H1 (cell line): Measurements from ENCODE around the gene RRP1B.

Source experiments
- BCL11A ChIP-seq, 2 experiments: IDR thresholded peaks; one replicate each; pipeline ENCODE4 v1.6.1; 2011; ENCODE audit warnings: low read depth in 2 of 2, low read length in 2 of 2, mild to moderate bottlenecking in 2 of 2
- HDAC6 ChIP-seq: IDR thresholded peaks from one replicate; pipeline ENCODE4 v1.7.1; 2012; ENCODE audit warnings: low read depth, mild to moderate bottlenecking, inconsistent platforms, low read length, moderate library complexity
- MAFK ChIP-seq: IDR thresholded peaks from 2 replicates; pipeline ENCODE4 v1.6.1; 2012; ENCODE audit warnings: low read depth, mild to moderate bottlenecking, improper control_type of control experiment, low read length
- SUZ12 ChIP-seq: fragments of 200-600 bp; sonication (generic); IDR thresholded peaks from 2 replicates; pipeline ENCODE4 v1.6.1; 2012; ENCODE audit warnings: mild to moderate bottlenecking, inconsistent platforms, low read length, moderate library complexity, mixed read lengths
- TF ChIP-seq, protein P1 (sequence below), 3 experiments: IDR thresholded peaks; 1 replicate in 2 of 3; 2 replicates in 1 of 3; pipeline versions ENCODE4 v1.5.1 to v1.6.1; 2011; ENCODE audit warnings: low read length in 3 of 3, mild to moderate bottlenecking in 3 of 3, inconsistent platforms in 2 of 3, low read depth in 1 of 3, moderate library complexity in 1 of 3; ENCODE audit not compliant: insufficient read depth in 1 of 3; ENCODE audit errors: control extremely low read depth in 1 of 3
- TF ChIP-seq, protein P2 (sequence below): IDR thresholded peaks from 2 replicates; pipeline ENCODE4 v1.6.1; 2011; ENCODE audit warnings: low read length, improper control_type of control experiment

DNA sequence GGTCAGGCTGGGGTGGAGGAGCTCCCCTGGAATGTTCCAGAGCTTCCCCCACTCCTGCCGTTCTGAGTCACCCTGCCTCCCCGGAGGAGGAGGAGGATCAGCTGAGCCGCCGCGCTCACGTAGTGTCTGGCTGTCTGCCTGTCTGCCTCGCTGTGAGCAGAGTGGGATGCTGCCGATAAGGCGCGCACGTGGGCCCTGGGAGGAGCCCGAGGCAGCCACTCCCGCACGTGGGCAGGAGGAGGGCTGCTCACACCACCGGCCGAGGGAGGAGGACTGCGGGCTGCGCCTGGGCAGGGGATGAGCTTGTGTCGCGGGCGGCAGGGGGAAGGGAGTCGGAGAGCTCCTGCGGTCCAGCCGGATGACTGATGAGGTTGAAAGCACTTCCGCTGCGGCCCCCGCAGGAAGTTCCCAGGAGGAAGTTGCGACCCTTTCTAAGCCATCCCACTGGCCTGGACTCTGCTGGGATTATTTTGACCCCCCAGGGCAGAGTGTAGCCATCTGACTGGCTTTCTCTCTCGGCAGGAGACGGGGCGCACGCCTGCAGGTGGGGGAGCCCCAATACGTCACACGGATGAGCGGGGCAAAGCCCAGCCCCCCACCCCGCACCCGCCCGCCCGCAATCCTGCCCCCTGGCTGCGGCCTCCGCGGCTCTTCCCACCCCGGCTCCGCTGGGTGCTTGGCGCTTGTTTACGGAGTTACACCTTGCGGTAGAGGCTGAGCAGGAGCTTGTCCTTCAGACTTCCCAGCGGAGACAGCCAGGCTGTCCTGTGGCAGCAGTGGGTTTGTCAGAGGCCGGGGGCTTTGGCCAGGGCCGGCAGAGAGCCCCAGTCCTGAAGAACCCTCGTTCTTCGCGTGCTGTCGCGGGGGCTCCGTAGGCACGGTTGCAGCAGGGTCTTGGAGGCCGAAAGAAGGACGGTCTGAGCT lies 69.4 kb downstream of the RRP1B start:
- TF ChIP-seq, protein P1, sequence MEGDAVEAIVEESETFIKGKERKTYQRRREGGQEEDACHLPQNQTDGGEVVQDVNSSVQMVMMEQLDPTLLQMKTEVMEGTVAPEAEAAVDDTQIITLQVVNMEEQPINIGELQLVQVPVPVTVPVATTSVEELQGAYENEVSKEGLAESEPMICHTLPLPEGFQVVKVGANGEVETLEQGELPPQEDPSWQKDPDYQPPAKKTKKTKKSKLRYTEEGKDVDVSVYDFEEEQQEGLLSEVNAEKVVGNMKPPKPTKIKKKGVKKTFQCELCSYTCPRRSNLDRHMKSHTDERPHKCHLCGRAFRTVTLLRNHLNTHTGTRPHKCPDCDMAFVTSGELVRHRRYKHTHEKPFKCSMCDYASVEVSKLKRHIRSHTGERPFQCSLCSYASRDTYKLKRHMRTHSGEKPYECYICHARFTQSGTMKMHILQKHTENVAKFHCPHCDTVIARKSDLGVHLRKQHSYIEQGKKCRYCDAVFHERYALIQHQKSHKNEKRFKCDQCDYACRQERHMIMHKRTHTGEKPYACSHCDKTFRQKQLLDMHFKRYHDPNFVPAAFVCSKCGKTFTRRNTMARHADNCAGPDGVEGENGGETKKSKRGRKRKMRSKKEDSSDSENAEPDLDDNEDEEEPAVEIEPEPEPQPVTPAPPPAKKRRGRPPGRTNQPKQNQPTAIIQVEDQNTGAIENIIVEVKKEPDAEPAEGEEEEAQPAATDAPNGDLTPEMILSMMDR (IDR thresholded peaks at IDR 0.05; ENCODE audit: control extremely low read depth in 1 of 3, insufficient read depth in 1 of 3, low read depth in 1 of 3, low read length in 3 of 3), result peak in 1 of 3 experiments; percentile 15; a peak in 1 of 4 replicates
- TF ChIP-seq BCL11A (IDR thresholded peaks at IDR 0.05; ENCODE audit: low read depth in 2 of 2, low read length in 2 of 2) (no peak), HDAC6 (no peak), MAFK (no peak), SUZ12 (no peak)
- TF ChIP-seq, protein P2, sequence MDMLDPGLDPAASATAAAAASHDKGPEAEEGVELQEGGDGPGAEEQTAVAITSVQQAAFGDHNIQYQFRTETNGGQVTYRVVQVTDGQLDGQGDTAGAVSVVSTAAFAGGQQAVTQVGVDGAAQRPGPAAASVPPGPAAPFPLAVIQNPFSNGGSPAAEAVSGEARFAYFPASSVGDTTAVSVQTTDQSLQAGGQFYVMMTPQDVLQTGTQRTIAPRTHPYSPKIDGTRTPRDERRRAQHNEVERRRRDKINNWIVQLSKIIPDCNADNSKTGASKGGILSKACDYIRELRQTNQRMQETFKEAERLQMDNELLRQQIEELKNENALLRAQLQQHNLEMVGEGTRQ, result 0 out of 2 replicates have a peak, but pooled peaks have one; percentile 9
